ENCODE measurements around the gene PHF1.

The PHF1 gene

GRCh38 chr6:33424855-33425667 is 14.2 kb downstream of the PHF1 start:
- H3K4me3 ChIP-seq (ENCODE audit: control insufficient read depth in 1 of 7, extremely low read depth in 1 of 7, insufficient read depth in 4 of 7, low read depth in 2 of 7, low read length in 6 of 7) = peak overlapping the region; percentile 39 to 83 (median 79)
- peaks cover 6 to 58% (median 47%) of the 10 kb centered on the region in 4 experiments for H3K4me1 ChIP-seq (ENCODE audit: control extremely low read depth in 1 of 4, control insufficient read depth in 4 of 4, insufficient read depth in 4 of 4, low read length in 3 of 4)
- H3K9me3 ChIP-seq (ENCODE audit: control extremely low read depth in 1 of 5, control insufficient read depth in 4 of 5, insufficient read depth in 2 of 5, low read depth in 1 of 5, low read length in 4 of 5) = no peaks in the 10 kb centered on the region
- no peaks in the 10 kb centered on the region for H3K36me3 ChIP-seq (ENCODE audit: control insufficient read depth in 4 of 4, insufficient read depth in 4 of 4, low read length in 3 of 4)
- 24% methylated on average over 11 of the region's 12 CpGs for WGBS (ENCODE audit: insufficient coverage)
- peak overlapping the region; percentile 72 to 88 for H3K27ac ChIP-seq (ENCODE audit: insufficient read depth in 1 of 2, low read depth in 1 of 2, low read length in 2 of 2, poor library complexity in 1 of 2, severe bottlenecking in 2 of 2)
- ChIA-PET CTCF (interaction anchor here (0.6 to 2.0 kb wide), 11 partner anchors 8 to 148 kb away, joined by 3 to 9 read pairs (median 4); partner anchors contain the start of gene B3GALT4), POLR2A (interaction anchor here (0.8 to 1.2 kb wide), 3 partner anchors 14 to 153 kb away, joined by 3 read pairs; partner anchors contain the start of genes RPS18 and VPS52)
- H3K27me3 ChIP-seq (replicated peaks in 2 of 5; ENCODE audit: control insufficient read depth in 4 of 5, insufficient read depth in 5 of 5, low read length in 4 of 5) = no peaks in the 10 kb centered on the region
- DNase-seq = peak in 1 of 3 donors; percentile 29

GRCh38 chr6:33425668-33426577 is 15.1 kb downstream of the PHF1 start:
- WGBS (ENCODE audit: insufficient coverage) = under 1% methylated on average over 21 of the region's 43 CpGs
- Histone ChIP-seq H3K27ac (ENCODE audit: insufficient read depth in 1 of 2, low read depth in 1 of 2, low read length in 2 of 2, poor library complexity in 1 of 2, severe bottlenecking in 2 of 2) (peak overlapping the region; percentile 72 to 88), H3K27me3 (replicated peaks in 2 of 5; ENCODE audit: control insufficient read depth in 4 of 5, insufficient read depth in 5 of 5, low read length in 4 of 5) (no peaks in the 10 kb centered on the region), H3K9me3 (ENCODE audit: control extremely low read depth in 1 of 5, control insufficient read depth in 4 of 5, insufficient read depth in 2 of 5, low read depth in 1 of 5, low read length in 4 of 5) (no peaks in the 10 kb centered on the region), H3K36me3 (ENCODE audit: control insufficient read depth in 4 of 4, insufficient read depth in 4 of 4, low read length in 3 of 4) (no peaks in the 10 kb centered on the region), H3K4me1 (ENCODE audit: control extremely low read depth in 1 of 4, control insufficient read depth in 4 of 4, insufficient read depth in 4 of 4, low read length in 3 of 4) (peaks cover 12 to 62% (median 54%) of the 10 kb centered on the region in 4 experiments), H3K4me3 (ENCODE audit: control insufficient read depth in 1 of 7, extremely low read depth in 1 of 7, insufficient read depth in 4 of 7, low read depth in 2 of 7, low read length in 6 of 7) (peak overlapping the region; percentile 39 to 83 (median 79))
- ChIA-PET CTCF (interaction anchor here (0.6 to 2.0 kb wide), 14 partner anchors 9 to 149 kb away, joined by 3 to 9 read pairs (median 4); partner anchors contain the start of genes B3GALT4 and RGL2), POLR2A (interaction anchor here (1.0 to 1.2 kb wide), 2 partner anchors 14 to 154 kb away, joined by 3 read pairs; partner anchors contain the start of genes RPS18 and VPS52)
- DNase-seq = peak; percentile 80 to 91 (median 86)

GRCh38 chr6:33426590-33427511 is 16.0 kb downstream of the PHF1 start:
- CTCF ChIA-PET = interaction anchor here (0.9 to 2.0 kb wide), 6 partner anchors 8 to 144 kb away, joined by 3 to 9 read pairs (median 4); partner anchors contain the start of gene RGL2
- Histone ChIP-seq H3K4me1 (ENCODE audit: control extremely low read depth in 1 of 4, control insufficient read depth in 4 of 4, insufficient read depth in 4 of 4, low read length in 3 of 4) (peaks cover 12 to 71% (median 64%) of the 10 kb centered on the region in 4 experiments), H3K9me3 (ENCODE audit: control extremely low read depth in 1 of 5, control insufficient read depth in 4 of 5, insufficient read depth in 2 of 5, low read depth in 1 of 5, low read length in 4 of 5) (no peaks in the 10 kb centered on the region), H3K36me3 (ENCODE audit: control insufficient read depth in 4 of 4, insufficient read depth in 4 of 4, low read length in 3 of 4) (no peaks in the 10 kb centered on the region), H3K4me3 (ENCODE audit: control insufficient read depth in 1 of 7, extremely low read depth in 1 of 7, insufficient read depth in 4 of 7, low read depth in 2 of 7, low read length in 6 of 7) (peak overlapping the region; percentile 48 to 83 (median 75)), H3K27ac (ENCODE audit: insufficient read depth in 1 of 2, low read depth in 1 of 2, low read length in 2 of 2, poor library complexity in 1 of 2, severe bottlenecking in 2 of 2) (peak overlapping the region in 1 of 2 experiments; percentile 88), H3K27me3 (replicated peaks in 2 of 5; ENCODE audit: control insufficient read depth in 4 of 5, insufficient read depth in 5 of 5, low read length in 4 of 5) (no peaks in the 10 kb centered on the region)
- peak in 1 of 3 donors; percentile 56 for DNase-seq
- WGBS (ENCODE audit: insufficient coverage) = 0% methylated on average over 3 of the region's 12 CpGs
- POLR2A ChIA-PET = no interaction called here

DNA sequence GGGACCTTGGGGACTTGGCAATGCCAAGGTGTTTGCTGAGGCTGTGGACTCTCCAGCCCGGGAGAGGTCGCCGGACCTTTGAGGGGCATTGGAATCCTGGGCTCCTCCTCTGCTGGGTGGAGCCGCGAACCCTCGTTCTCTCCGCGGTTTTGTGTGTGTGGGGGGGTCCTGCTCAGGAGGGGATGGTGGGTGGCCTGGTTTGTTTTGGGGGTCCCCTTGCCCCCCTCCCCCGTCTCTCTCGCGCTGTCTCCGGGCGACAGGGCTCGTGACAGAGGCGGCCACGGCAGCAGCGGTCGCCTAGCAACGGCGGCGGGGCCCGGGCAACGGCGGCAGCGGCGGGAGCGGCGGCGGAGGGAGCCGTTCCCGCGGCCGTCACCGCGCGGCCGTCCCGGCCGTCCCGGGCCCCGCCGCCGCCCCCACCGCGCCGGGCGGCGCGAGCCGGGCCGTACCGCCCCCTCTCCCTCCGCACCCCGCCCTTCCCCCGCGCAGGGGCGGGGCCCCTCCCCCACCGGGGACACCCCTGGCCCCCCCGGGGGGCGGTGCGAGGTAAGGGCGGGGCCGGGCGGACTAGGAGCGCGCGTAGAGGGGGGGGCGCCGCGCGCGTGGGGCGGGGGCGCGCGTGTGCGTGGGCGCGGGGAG is 16.9 kb downstream of the PHF1 start:
- peak in 2 of 3 donors; percentile 51 to 61 for DNase-seq
- H3K27ac ChIP-seq (ENCODE audit: insufficient read depth in 1 of 2, low read depth in 1 of 2, low read length in 2 of 2, poor library complexity in 1 of 2, severe bottlenecking in 2 of 2) = peak overlapping the region in 1 of 2 experiments; percentile 80
- WGBS (ENCODE audit: insufficient coverage) = 0% methylated on average over 17 of the region's 79 CpGs
- H3K27me3 ChIP-seq (replicated peaks in 2 of 5; ENCODE audit: control insufficient read depth in 4 of 5, insufficient read depth in 5 of 5, low read length in 4 of 5) = no peaks in the 10 kb centered on the region
- ChIA-PET CTCF (no interaction called here), POLR2A (no interaction called here)
- peak overlapping the region; percentile 48 to 83 (median 72) for H3K4me3 ChIP-seq (ENCODE audit: control insufficient read depth in 1 of 7, extremely low read depth in 1 of 7, insufficient read depth in 4 of 7, low read depth in 2 of 7, low read length in 6 of 7)
- no peaks in the 10 kb centered on the region for H3K36me3 ChIP-seq (ENCODE audit: control insufficient read depth in 4 of 4, insufficient read depth in 4 of 4, low read length in 3 of 4)
- no peaks in the 10 kb centered on the region for H3K9me3 ChIP-seq (ENCODE audit: control extremely low read depth in 1 of 5, control insufficient read depth in 4 of 5, insufficient read depth in 2 of 5, low read depth in 1 of 5, low read length in 4 of 5)
- H3K4me1 ChIP-seq (ENCODE audit: control extremely low read depth in 1 of 4, control insufficient read depth in 4 of 4, insufficient read depth in 4 of 4, low read length in 3 of 4) = peaks cover 13 to 79% (median 72%) of the 10 kb centered on the region in 4 experiments

GRCh38 chr6:33428224-33428965 is 17.6 kb downstream of the PHF1 start:
- peak overlapping the region in 1 of 2 experiments; percentile 46 for H3K27ac ChIP-seq (ENCODE audit: insufficient read depth in 1 of 2, low read depth in 1 of 2, low read length in 2 of 2, poor library complexity in 1 of 2, severe bottlenecking in 2 of 2)
- WGBS (ENCODE audit: insufficient coverage) = 2% methylated on average over 29 of the region's 33 CpGs
- H3K4me1 ChIP-seq (ENCODE audit: control extremely low read depth in 1 of 4, control insufficient read depth in 4 of 4, insufficient read depth in 4 of 4, low read length in 3 of 4) = peaks cover 15 to 86% (median 79%) of the 10 kb centered on the region in 4 experiments
- ChIA-PET CTCF (interaction anchor here (1.1 to 2.5 kb wide), 4 partner anchors 10 to 129 kb away, joined by 3 to 9 read pairs (median 4); no protein-coding TSS in a partner anchor), POLR2A (no interaction called here)
- H3K36me3 ChIP-seq (ENCODE audit: control insufficient read depth in 4 of 4, insufficient read depth in 4 of 4, low read length in 3 of 4) = no peaks in the 10 kb centered on the region
- peak overlapping the region in 6 of 7 experiments; percentile 48 to 79 (median 68) for H3K4me3 ChIP-seq (ENCODE audit: control insufficient read depth in 1 of 7, extremely low read depth in 1 of 7, insufficient read depth in 4 of 7, low read depth in 2 of 7, low read length in 6 of 7)
- DNase-seq = peak in 2 of 3 donors; percentile 64 to 84
- H3K9me3 ChIP-seq (ENCODE audit: control extremely low read depth in 1 of 5, control insufficient read depth in 4 of 5, insufficient read depth in 2 of 5, low read depth in 1 of 5, low read length in 4 of 5) = no peaks in the 10 kb centered on the region
- no peaks in the 10 kb centered on the region for H3K27me3 ChIP-seq (replicated peaks in 2 of 5; ENCODE audit: control insufficient read depth in 4 of 5, insufficient read depth in 5 of 5, low read length in 4 of 5)
